Astrocyte (in vitro differentiated cells and primary cell): ENCODE results near the gene SAMD4B. TPM values are rescaled to one million over a fixed set of nuclear protein-coding genes. Genes with fewer than 3 reads are reported as not detected.

Experiments
- DNase-seq: peaks from one replicate; pipeline ENCODE4 v3.0.0-alpha.2; 2010; ENCODE audit warnings: low read depth
- FAIRE-seq: peaks from 2 replicates; lab custom pipeline; 2011; peaks lifted over from hg19 to GRCh38; lab: Jason Lieb, UNC
- H2AFZ ChIP-seq: 2 replicates; pipeline ENCODE4 v1.6.0; 2012; ENCODE audit warnings: low read depth, low read length, inconsistent platforms
- H3K27ac ChIP-seq: 2 replicates; pipeline ENCODE4 v1.5.1; 2011; ENCODE audit warnings: low read depth, low read length, inconsistent platforms
- H3K27me3 ChIP-seq: 2 replicates; pipeline ENCODE4 v1.6.0; 2011; ENCODE audit warnings: low read length, inconsistent platforms; ENCODE audit not compliant: insufficient read depth
- H3K36me3 ChIP-seq: 2 replicates; pipeline ENCODE4 v1.5.1; 2011; ENCODE audit warnings: low read length, inconsistent platforms; ENCODE audit not compliant: insufficient read depth
- H3K4me1 ChIP-seq: 2 replicates; pipeline ENCODE4 v1.5.1; 2011; ENCODE audit warnings: low read length, inconsistent platforms; ENCODE audit not compliant: insufficient read depth
- H3K4me2 ChIP-seq: 2 replicates; pipeline ENCODE4 v1.6.0; 2012; ENCODE audit warnings: low read length, inconsistent platforms
- H3K4me3 ChIP-seq: 2 replicates; pipeline ENCODE4 v1.5.1; 2011; ENCODE audit warnings: low read depth, mild to moderate bottlenecking, low read length, inconsistent platforms; ENCODE audit not compliant: insufficient read depth
- H3K79me2 ChIP-seq: 2 replicates; pipeline ENCODE4 v1.6.0; 2012; ENCODE audit warnings: mild to moderate bottlenecking, low read length, inconsistent platforms; ENCODE audit not compliant: insufficient read depth
- H3K9ac ChIP-seq: 2 replicates; pipeline ENCODE4 v1.6.0; 2012; ENCODE audit warnings: mild to moderate bottlenecking, low read length, inconsistent platforms
- H3K9me3 ChIP-seq: 2 replicates; pipeline ENCODE4 v1.5.1; 2012; ENCODE audit warnings: low read depth, mild to moderate bottlenecking, low read length, inconsistent platforms; ENCODE audit not compliant: insufficient read depth
- H4K20me1 ChIP-seq: 2 replicates; pipeline ENCODE4 v1.6.0; 2012; ENCODE audit warnings: low read length, inconsistent platforms; ENCODE audit not compliant: insufficient read depth
- H3K27ac Mint-ChIP-seq: one replicate; pipeline ENCODE4 v1.8.0; 2021; ENCODE audit warnings: mild to moderate bottlenecking, mixed read lengths; ENCODE audit not compliant: unreplicated experiment
- H3K27me3 Mint-ChIP-seq: one replicate; pipeline ENCODE4 v1.8.0; 2021; ENCODE audit warnings: low read depth, mixed read lengths; ENCODE audit not compliant: unreplicated experiment
- H3K36me3 Mint-ChIP-seq: one replicate; pipeline ENCODE4 v1.8.0; 2021; ENCODE audit warnings: low read depth, mixed read lengths; ENCODE audit not compliant: unreplicated experiment
- H3K4me1 Mint-ChIP-seq: one replicate; pipeline ENCODE4 v1.8.0; 2021; ENCODE audit warnings: low read depth, mixed read lengths; ENCODE audit not compliant: unreplicated experiment
- H3K4me3 Mint-ChIP-seq: one replicate; pipeline ENCODE4 v1.8.0; 2021; ENCODE audit warnings: mild to moderate bottlenecking, moderate library complexity, mixed read lengths; ENCODE audit not compliant: unreplicated experiment
- H3K9me3 Mint-ChIP-seq: one replicate; pipeline ENCODE4 v1.8.0; 2021; ENCODE audit warnings: mild to moderate bottlenecking, mixed read lengths; ENCODE audit not compliant: unreplicated experiment
- EZH2 ChIP-seq: IDR thresholded peaks from 2 replicates; pipeline ENCODE4 v1.6.1; 2012; ENCODE audit warnings: mild to moderate bottlenecking, low read length, inconsistent platforms; ENCODE audit not compliant: insufficient read depth
- total RNA-seq: library from RNA; stranded (reverse); gene quantifications from 2 replicates; pipeline ENCODE4 v1.2.1, GENCODE V29; 2021
- TF ChIP-seq, protein P1 (sequence below): IDR thresholded peaks from 2 replicates; pipeline ENCODE4 v1.5.1; 2011; ENCODE audit warnings: low read depth, mild to moderate bottlenecking, inconsistent platforms, low read length, moderate library complexity; ENCODE audit not compliant: insufficient read depth

SAMD4B gene
- total RNA-seq, 1 donor from 2014 or later, result 98.6 TPM

DNA sequence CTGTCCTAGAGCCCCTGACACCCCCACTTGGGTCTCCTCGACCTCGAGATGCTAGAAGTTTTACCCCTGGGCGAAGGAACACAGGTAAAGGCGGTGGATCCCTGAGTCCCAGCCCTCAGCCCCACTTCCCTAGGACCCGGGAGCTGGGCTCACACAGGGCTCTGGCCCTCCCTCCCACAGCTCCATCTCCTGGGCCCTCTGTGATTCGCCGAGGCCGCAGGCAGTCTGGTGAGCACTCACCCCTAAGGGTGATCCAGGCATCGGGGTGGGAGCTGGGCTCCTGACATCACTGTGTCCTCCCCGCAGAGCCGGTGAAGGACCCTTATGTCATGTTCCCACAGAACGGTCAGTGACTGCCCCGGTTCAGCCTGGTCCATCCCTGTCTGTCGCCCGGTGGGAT, 78.5 kb downstream of the SAMD4B start:
- no peaks in the 10 kb centered on the region for H3K9me3 Mint-ChIP-seq
- DNase-seq (no peak), FAIRE-seq (no peak)
- no peak overlapping the region for H3K27ac ChIP-seq
- peaks cover 29% of the 10 kb centered on the region for H3K36me3 ChIP-seq
- no peak overlapping the region for H3K27ac Mint-ChIP-seq
- peaks cover 70% of the 10 kb centered on the region for H4K20me1 ChIP-seq
- H3K4me1 ChIP-seq, result no peaks in the 10 kb centered on the region
- no peaks in the 10 kb centered on the region for H3K4me1 Mint-ChIP-seq
- no peaks in the 10 kb centered on the region for H3K9me3 ChIP-seq
- no peak overlapping the region for H2AFZ ChIP-seq
- no peak for TF ChIP-seq EZH2
- TF ChIP-seq, protein P1, sequence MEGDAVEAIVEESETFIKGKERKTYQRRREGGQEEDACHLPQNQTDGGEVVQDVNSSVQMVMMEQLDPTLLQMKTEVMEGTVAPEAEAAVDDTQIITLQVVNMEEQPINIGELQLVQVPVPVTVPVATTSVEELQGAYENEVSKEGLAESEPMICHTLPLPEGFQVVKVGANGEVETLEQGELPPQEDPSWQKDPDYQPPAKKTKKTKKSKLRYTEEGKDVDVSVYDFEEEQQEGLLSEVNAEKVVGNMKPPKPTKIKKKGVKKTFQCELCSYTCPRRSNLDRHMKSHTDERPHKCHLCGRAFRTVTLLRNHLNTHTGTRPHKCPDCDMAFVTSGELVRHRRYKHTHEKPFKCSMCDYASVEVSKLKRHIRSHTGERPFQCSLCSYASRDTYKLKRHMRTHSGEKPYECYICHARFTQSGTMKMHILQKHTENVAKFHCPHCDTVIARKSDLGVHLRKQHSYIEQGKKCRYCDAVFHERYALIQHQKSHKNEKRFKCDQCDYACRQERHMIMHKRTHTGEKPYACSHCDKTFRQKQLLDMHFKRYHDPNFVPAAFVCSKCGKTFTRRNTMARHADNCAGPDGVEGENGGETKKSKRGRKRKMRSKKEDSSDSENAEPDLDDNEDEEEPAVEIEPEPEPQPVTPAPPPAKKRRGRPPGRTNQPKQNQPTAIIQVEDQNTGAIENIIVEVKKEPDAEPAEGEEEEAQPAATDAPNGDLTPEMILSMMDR, result no peak
- H3K79me2 ChIP-seq, result peaks cover 42% of the 10 kb centered on the region
- H3K4me2 ChIP-seq, result no peak overlapping the region
- peaks cover 36% of the 10 kb centered on the region for H3K36me3 Mint-ChIP-seq
- H3K27me3 ChIP-seq, result no peaks in the 10 kb centered on the region
- H3K4me3 Mint-ChIP-seq, result no peak overlapping the region
- no peaks in the 10 kb centered on the region for H3K27me3 Mint-ChIP-seq
- no peak overlapping the region for H3K4me3 ChIP-seq
- H3K9ac ChIP-seq, result no peak overlapping the region

GRCh38 chr19:39422020-39422419, 79.8 kb downstream of the SAMD4B start:
- H3K79me2 ChIP-seq, result peaks cover 33% of the 10 kb centered on the region
- no peak overlapping the region for H3K27ac Mint-ChIP-seq
- FAIRE-seq (no peak), DNase-seq (no peak)
- H3K9me3 Mint-ChIP-seq, result no peaks in the 10 kb centered on the region
- peaks cover 7% of the 10 kb centered on the region for H3K4me1 Mint-ChIP-seq
- no peak overlapping the region for H3K27ac ChIP-seq
- no peaks in the 10 kb centered on the region for H3K9me3 ChIP-seq
- H3K36me3 ChIP-seq, result peaks cover 29% of the 10 kb centered on the region
- H3K4me3 Mint-ChIP-seq, result no peak overlapping the region
- H2AFZ ChIP-seq, result no peak overlapping the region
- peaks cover 63% of the 10 kb centered on the region for H4K20me1 ChIP-seq
- H3K4me3 ChIP-seq, result no peak overlapping the region
- no peak overlapping the region for H3K4me2 ChIP-seq
- H3K27me3 ChIP-seq, result no peaks in the 10 kb centered on the region
- H3K27me3 Mint-ChIP-seq, result no peaks in the 10 kb centered on the region
- TF ChIP-seq EZH2, result no peak
- TF ChIP-seq, protein P1, result no peak
- H3K4me1 ChIP-seq, result no peaks in the 10 kb centered on the region
- H3K36me3 Mint-ChIP-seq, result peaks cover 38% of the 10 kb centered on the region
- H3K9ac ChIP-seq, result no peak overlapping the region

DNA sequence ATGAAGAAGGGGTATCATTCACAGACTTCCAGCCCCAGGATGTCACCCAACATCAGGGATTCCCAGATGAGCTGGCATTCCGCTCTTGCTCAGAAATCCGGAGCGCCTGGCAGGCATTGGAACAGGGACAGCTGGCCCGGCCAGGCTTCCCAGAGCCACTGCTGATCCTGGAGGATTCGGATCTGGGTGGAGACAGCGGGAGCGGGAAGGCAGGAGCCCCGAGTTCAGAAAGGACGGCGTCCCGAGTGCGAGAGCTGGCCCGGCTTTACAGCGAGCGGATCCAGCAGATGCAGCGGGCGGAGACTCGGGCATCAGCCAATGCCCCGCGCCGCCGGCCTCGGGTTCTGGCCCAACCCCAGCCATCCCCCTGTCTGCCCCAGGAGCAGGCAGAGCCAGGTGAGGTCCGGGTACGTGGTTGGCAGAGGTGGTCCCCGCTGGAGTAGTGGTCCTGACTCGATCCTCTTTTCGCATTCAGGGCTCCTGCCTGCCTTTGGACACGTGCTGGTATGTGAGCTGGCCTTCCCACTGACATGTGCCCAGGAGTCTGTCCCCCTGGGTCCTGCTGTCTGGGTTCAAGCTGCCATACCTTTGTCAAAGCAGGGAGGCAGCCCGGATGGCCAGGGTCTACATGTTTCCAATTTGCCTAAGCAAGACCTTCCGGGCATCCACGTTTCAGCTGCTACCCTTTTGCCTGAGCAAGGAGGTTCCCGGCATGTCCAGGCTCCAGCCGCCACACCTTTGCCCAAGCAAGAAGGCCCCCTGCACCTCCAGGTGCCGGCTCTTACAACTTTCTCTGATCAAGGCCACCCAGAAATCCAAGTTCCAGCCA, 81.3 kb downstream of the SAMD4B start:
- peaks cover 28% of the 10 kb centered on the region for H3K36me3 ChIP-seq
- Mint-ChIP-seq H3K27me3 (no peaks in the 10 kb centered on the region), H3K27ac (no peak overlapping the region), H3K4me1 (peaks cover 12% of the 10 kb centered on the region), H3K9me3 (no peaks in the 10 kb centered on the region), H3K4me3 (no peak overlapping the region), H3K36me3 (peaks cover 33% of the 10 kb centered on the region)
- no peak for FAIRE-seq
- no peak overlapping the region for H2AFZ ChIP-seq
- H3K4me3 ChIP-seq, result no peak overlapping the region
- no peak for TF ChIP-seq EZH2
- TF ChIP-seq, protein P1, result no peak
- peaks cover 8% of the 10 kb centered on the region for H3K4me1 ChIP-seq
- H3K9ac ChIP-seq, result no peak overlapping the region
- no peak for DNase-seq
- peaks cover 50% of the 10 kb centered on the region for H4K20me1 ChIP-seq
- H3K4me2 ChIP-seq, result no peak overlapping the region
- peaks cover 22% of the 10 kb centered on the region for H3K79me2 ChIP-seq
- H3K9me3 ChIP-seq, result no peaks in the 10 kb centered on the region
- H3K27me3 ChIP-seq, result no peaks in the 10 kb centered on the region
- H3K27ac ChIP-seq, result no peak overlapping the region
